HL-60 (cell line): ENCODE measurements around the gene NCOA3.

Experiments
- DNase-seq, 2 experiments: peaks; one replicate each; pipeline ENCODE4 v3.0.0-alpha.2; 2010 to 2020; ENCODE audit warnings: low read depth in 1 of 2, low spot score in 1 of 2
- H3K27ac ChIP-seq: fragments of 250-450 bp; sonication (Bioruptor Pico); replicated peaks from 2 replicates; pipeline ENCODE4 v1.5.1; 2020; ENCODE audit warnings: mild to moderate bottlenecking, moderate library complexity
- H3K27me3 ChIP-seq: fragments of 250-450 bp; sonication (Bioruptor Pico); 2 replicates; pipeline ENCODE4 v1.5.1; 2021; ENCODE audit warnings: mild to moderate bottlenecking, moderate library complexity; ENCODE audit not compliant: insufficient read depth, poor library complexity, severe bottlenecking
- H3K4me3 ChIP-seq: replicated peaks from 2 replicates; pipeline ENCODE4 v1.5.1; 2011; ENCODE audit warnings: mild to moderate bottlenecking, control low read depth, low read length; ENCODE audit not compliant: insufficient read depth
- GABPA ChIP-seq: IDR thresholded peaks from 2 replicates; pipeline ENCODE4 v1.6.1; 2012; ENCODE audit warnings: low read depth
- POLR2AphosphoS5 ChIP-seq: IDR thresholded peaks from 2 replicates; pipeline ENCODE4 v1.6.1; 2012; ENCODE audit warnings: low read depth
- SPI1 ChIP-seq: IDR thresholded peaks from 2 replicates; pipeline ENCODE4 v1.6.1; 2012; ENCODE audit warnings: low read depth, mild to moderate bottlenecking, borderline replicate concordance
- TF ChIP-seq, protein P1 (sequence below): IDR thresholded peaks from one replicate; pipeline ENCODE4 v1.5.1; 2011; ENCODE audit warnings: low read length, control low read depth, inconsistent platforms; ENCODE audit not compliant: insufficient read depth
- TF ChIP-seq, protein P2 (sequence below): IDR thresholded peaks from 2 replicates; pipeline ENCODE4 v1.6.1; 2012; ENCODE audit warnings: low read depth; ENCODE audit not compliant: insufficient replicate concordance

Gene NCOA3

GRCh38 chr20:47596003-47596571 lies 94.4 kb downstream of the NCOA3 start:
- Histone ChIP-seq H3K27me3 (no peaks in the 10 kb centered on the region), H3K27ac (no peak overlapping the region), H3K4me3 (no peak overlapping the region)
- DNase-seq: no peak
- TF ChIP-seq, protein P1, sequence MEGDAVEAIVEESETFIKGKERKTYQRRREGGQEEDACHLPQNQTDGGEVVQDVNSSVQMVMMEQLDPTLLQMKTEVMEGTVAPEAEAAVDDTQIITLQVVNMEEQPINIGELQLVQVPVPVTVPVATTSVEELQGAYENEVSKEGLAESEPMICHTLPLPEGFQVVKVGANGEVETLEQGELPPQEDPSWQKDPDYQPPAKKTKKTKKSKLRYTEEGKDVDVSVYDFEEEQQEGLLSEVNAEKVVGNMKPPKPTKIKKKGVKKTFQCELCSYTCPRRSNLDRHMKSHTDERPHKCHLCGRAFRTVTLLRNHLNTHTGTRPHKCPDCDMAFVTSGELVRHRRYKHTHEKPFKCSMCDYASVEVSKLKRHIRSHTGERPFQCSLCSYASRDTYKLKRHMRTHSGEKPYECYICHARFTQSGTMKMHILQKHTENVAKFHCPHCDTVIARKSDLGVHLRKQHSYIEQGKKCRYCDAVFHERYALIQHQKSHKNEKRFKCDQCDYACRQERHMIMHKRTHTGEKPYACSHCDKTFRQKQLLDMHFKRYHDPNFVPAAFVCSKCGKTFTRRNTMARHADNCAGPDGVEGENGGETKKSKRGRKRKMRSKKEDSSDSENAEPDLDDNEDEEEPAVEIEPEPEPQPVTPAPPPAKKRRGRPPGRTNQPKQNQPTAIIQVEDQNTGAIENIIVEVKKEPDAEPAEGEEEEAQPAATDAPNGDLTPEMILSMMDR: no peak
- TF ChIP-seq GABPA (no peak), POLR2AphosphoS5 (no peak), SPI1 (no peak)
- TF ChIP-seq, protein P2, sequence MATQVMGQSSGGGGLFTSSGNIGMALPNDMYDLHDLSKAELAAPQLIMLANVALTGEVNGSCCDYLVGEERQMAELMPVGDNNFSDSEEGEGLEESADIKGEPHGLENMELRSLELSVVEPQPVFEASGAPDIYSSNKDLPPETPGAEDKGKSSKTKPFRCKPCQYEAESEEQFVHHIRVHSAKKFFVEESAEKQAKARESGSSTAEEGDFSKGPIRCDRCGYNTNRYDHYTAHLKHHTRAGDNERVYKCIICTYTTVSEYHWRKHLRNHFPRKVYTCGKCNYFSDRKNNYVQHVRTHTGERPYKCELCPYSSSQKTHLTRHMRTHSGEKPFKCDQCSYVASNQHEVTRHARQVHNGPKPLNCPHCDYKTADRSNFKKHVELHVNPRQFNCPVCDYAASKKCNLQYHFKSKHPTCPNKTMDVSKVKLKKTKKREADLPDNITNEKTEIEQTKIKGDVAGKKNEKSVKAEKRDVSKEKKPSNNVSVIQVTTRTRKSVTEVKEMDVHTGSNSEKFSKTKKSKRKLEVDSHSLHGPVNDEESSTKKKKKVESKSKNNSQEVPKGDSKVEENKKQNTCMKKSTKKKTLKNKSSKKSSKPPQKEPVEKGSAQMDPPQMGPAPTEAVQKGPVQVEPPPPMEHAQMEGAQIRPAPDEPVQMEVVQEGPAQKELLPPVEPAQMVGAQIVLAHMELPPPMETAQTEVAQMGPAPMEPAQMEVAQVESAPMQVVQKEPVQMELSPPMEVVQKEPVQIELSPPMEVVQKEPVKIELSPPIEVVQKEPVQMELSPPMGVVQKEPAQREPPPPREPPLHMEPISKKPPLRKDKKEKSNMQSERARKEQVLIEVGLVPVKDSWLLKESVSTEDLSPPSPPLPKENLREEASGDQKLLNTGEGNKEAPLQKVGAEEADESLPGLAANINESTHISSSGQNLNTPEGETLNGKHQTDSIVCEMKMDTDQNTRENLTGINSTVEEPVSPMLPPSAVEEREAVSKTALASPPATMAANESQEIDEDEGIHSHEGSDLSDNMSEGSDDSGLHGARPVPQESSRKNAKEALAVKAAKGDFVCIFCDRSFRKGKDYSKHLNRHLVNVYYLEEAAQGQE: no peak

DNA sequence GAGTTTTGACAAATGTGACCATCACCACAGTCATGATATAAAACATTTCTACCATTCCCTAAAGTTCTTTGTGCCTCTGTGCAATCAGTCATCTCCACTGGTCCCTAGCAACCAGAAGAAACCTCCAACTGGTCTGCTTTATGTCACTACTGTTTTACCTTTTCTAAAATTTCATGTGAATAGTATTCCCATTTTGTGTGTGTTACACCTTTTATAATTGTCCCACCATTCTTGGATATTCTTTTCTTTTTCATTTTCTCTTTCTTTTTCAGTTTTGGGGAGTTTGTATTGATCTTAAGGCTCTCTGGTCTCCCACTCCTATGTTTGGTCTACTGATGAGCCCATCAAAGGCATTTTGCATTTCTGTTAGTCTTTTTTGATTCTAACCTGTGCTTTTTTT lies 95.4 kb downstream of the NCOA3 start:
- H3K4me3 ChIP-seq: no peak overlapping the region
- DNase-seq: no peak
- TF ChIP-seq SPI1: no peak
- TF ChIP-seq, protein P2: no peak
- TF ChIP-seq GABPA: no peak
- no peak for TF ChIP-seq POLR2AphosphoS5
- TF ChIP-seq, protein P1: no peak
- no peaks in the 10 kb centered on the region for H3K27me3 ChIP-seq
- no peak overlapping the region for H3K27ac ChIP-seq

DNA sequence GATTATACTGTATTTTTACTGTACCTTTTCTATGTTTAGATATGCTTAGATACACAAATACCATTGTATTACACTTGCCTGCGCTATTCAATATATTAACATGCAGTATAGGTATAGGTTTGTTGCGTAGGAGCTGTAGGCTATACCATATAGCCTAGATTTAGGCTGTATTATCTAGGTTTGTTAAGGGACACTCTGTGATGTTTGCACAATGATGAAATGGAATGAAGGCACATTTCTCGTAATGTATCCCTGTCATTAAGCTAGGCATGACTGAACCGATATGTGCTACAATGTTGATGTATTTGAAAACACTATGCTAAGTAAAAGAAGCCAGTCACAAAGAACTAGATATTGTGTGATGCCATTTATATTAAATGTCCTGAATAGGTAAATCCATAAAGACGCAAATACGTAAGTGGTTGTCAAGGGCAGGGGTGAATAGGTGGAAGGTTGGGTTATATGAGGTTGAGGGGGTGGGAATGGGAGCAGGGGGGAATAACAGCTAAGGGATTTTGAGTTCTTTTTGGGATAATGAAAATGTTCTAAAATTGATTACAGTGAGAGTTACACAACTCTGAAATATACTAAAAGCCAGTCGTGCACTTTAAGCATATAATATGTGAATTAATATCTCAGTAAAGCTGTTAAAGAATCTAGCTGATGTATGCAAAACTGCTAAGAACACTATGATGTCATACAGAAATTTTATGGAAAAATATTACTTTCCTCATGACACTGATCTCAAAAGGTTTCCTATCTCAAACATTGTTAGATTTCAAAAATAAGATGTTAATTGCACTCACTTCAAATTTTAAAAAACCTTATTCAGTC lies 97.4 kb downstream of the NCOA3 start:
- H3K27ac ChIP-seq: no peak overlapping the region
- no peak for DNase-seq
- TF ChIP-seq, protein P1: no peak
- no peak for TF ChIP-seq SPI1
- TF ChIP-seq GABPA: no peak
- TF ChIP-seq, protein P2: no peak
- TF ChIP-seq POLR2AphosphoS5: no peak
- H3K4me3 ChIP-seq: no peak overlapping the region
- H3K27me3 ChIP-seq: no peaks in the 10 kb centered on the region
